ENCODE measurements around the gene HLA-DQA2. TPM values are rescaled to one million over a fixed set of nuclear protein-coding genes. Genes with fewer than 3 reads are reported as not detected.
A peak's percentile ranks its signal among the peaks of the same experiment; 100 is the strongest.

HLA-DQA2 gene
- total RNA-seq, 6 experiments from 2014 or later, result 0.25 to 7.7 (median 0.72) TPM; not detected in 1

DNA sequence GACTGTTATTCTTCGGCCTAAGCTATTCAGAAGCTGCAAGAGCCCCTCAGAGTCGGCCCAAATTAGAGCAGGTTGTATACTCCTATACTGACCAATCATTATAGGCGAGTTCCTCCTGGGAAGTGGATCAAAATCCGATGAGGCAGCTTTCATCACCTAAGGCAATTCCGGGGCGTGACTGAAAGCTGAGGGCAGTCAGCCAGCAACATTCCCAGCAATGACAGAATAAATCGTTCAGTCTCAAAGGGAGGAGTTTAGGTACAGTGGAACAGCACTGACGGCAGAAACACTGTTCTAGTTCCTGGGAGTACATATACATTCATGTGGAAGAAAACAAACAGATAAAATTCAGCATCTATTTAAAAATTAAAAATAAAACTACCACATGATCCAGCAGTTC lies 11.4 kb downstream of the HLA-DQA2 start:
- DNase-seq (no peak), ATAC-seq (no peak)
- TF ChIP-seq CTCF (IDR thresholded peaks at IDR 0.05) (no peak), POLR2A (IDR thresholded peaks at IDR 0.05) (no peak)
- Histone ChIP-seq H3K4me3 (no peak overlapping the region), H3K36me3 (no peaks in the 10 kb centered on the region), H3K27me3 (no peaks in the 10 kb centered on the region), H3K9me3 (no peaks in the 10 kb centered on the region), H3K4me1 (no peaks in the 10 kb centered on the region), H3K27ac (no peak overlapping the region)
- intact Hi-C loops (cut with DNase I), result no loop called here
- WGBS (ENCODE audit: insufficient coverage, low coverage, low lambda C conversion rate, missing lambda C conversion rate), result 27% methylated on average over 8 of the region's 8 CpGs

GRCh38 chr6:32759669-32760068 lies 18.5 kb downstream of the HLA-DQA2 start:
- no peak for ATAC-seq
- no peaks in the 10 kb centered on the region for H3K4me1 ChIP-seq
- intact Hi-C loops (cut with DNase I), result no loop called here

GRCh38 chr6:32761072-32761471 lies 19.9 kb downstream of the HLA-DQA2 start:
- ATAC-seq (peak in 1 of 4 donors; percentile 10), DNase-seq (no peak)
- Histone ChIP-seq H3K27ac (no peak overlapping the region), H3K4me1 (no peaks in the 10 kb centered on the region), H3K9me3 (no peaks in the 10 kb centered on the region), H3K36me3 (no peaks in the 10 kb centered on the region), H3K4me3 (no peak overlapping the region), H3K27me3 (no peaks in the 10 kb centered on the region)
- 64% methylated on average over 9 of the region's 16 CpGs for WGBS (ENCODE audit: insufficient coverage, low coverage, low lambda C conversion rate, missing lambda C conversion rate)
- TF ChIP-seq POLR2A (IDR thresholded peaks at IDR 0.05), result no peak
- no peak for TF ChIP-seq CTCF (IDR thresholded peaks at IDR 0.05)
- intact Hi-C loops (cut with DNase I), result no loop called here

More at GRCh38 chr6:32759669-32760068, 18.5 kb downstream of the HLA-DQA2 start:
- 47% methylated on average over 1 of the region's 1 CpG for WGBS (ENCODE audit: insufficient coverage, low coverage, low lambda C conversion rate, missing lambda C conversion rate)
- Histone ChIP-seq H3K27ac (no peak overlapping the region), H3K9me3 (no peaks in the 10 kb centered on the region), H3K36me3 (no peaks in the 10 kb centered on the region), H3K27me3 (no peaks in the 10 kb centered on the region), H3K4me3 (no peak overlapping the region)
- no peak for DNase-seq
- no peak for TF ChIP-seq CTCF (IDR thresholded peaks at IDR 0.05)
- TF ChIP-seq POLR2A (IDR thresholded peaks at IDR 0.05), result no peak

GRCh38 chr6:32761548-32761947 lies 20.4 kb downstream of the HLA-DQA2 start:
- Histone ChIP-seq H3K9me3 (no peaks in the 10 kb centered on the region), H3K4me1 (no peaks in the 10 kb centered on the region), H3K27me3 (no peaks in the 10 kb centered on the region), H3K4me3 (no peak overlapping the region), H3K27ac (no peak overlapping the region), H3K36me3 (no peaks in the 10 kb centered on the region)
- ATAC-seq (peak in 1 of 4 donors; percentile 12), DNase-seq (no peak)
- WGBS (ENCODE audit: insufficient coverage, low coverage, low lambda C conversion rate, missing lambda C conversion rate), result 27% methylated on average over 11 of the region's 40 CpGs
- no peak for TF ChIP-seq POLR2A (IDR thresholded peaks at IDR 0.05)
- TF ChIP-seq CTCF (IDR thresholded peaks at IDR 0.05), result no peak
- intact Hi-C loops (cut with DNase I), result no loop called here

DNA sequence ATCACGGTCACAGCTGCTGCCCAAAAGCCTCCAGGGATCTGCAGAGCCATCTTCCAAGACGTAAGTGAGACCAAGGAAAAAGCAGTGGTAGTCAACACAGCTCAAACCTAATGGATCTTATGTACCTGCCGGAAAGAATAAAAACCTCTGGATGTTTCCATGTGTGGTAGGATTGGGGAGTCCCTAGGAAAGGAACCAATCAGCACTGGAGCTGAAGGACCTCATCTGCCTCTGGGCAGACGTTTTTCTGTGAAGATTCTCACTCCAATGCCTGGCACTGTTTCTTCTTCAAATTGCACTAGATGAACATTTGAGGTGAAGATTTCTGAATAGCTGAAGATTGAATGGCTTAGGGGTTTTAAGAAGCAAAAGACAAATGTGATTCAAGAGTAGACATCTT lies 22.2 kb downstream of the HLA-DQA2 start, which contains the start of gene HLA-DQB2:
TSS of gene HLA-DQB2 (minus strand) at position 112 of the 400 bp plus-strand sequence. CDS start at position 50, 62 bp downstream.
- Histone ChIP-seq H3K27ac (no peak within 1 kb of the TSS), H3K9me3 (no peaks in the 10 kb centered on the region), H3K27me3 (no peaks in the 10 kb centered on the region), H3K4me3 (no peak within 1 kb of the TSS), H3K4me1 (no peaks in the 10 kb centered on the region), H3K36me3 (no peaks in the 10 kb centered on the region)
- 15% methylated on average over 3 of the region's 4 CpGs for WGBS (ENCODE audit: insufficient coverage, low coverage, low lambda C conversion rate, missing lambda C conversion rate)
- intact Hi-C loops (cut with DNase I), result no loop called here
- DNase-seq, result no peak
- TF ChIP-seq POLR2A (IDR thresholded peaks at IDR 0.05) (no peak), CTCF (IDR thresholded peaks at IDR 0.05) (no peak)
- no peak for ATAC-seq

Data from right lobe of liver (tissue), 6 donors.